ENCODE measurements around the gene PRPF6.
A peak's percentile ranks its signal among the peaks of the same experiment; 100 is the strongest.

PRPF6 gene

DNA sequence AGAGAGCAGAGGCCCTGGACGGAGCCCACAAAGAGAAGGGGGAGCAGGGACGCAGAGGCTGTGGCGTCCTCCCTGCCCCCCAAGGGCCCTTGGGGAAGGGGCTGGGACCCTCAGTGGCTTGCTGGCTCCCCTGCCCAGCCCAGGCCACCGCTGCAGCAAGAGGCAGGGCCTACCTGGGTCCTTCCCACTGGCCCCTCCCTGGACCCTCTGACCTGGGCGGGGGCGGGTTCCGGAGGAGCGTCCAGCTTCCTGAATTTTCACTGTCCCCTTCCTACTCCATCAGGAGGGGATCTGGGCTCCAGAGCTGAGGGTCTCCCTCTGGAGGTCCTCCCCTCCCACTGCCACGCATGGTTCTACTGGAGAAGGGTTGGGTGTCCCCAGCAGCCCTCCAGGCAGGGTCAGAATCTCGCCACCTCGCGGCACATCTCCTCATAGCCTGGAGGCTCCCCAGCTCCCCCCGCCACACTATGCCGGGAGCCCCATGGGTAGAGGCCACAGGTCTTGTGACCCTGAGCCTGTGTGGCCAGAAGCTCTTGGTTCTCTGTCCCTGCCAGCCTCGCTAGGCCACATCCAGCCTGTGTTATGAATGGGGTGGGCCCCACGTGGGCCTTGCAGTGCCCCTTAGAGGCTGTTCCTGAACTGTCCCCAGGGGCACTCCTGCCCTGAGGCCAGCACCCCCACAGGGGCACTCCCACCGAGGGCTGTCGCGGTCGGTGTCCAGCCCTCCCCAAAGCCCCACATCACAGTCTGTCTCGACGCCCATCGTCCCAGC, 69.5 kb downstream of the PRPF6 start:
- no peak for DNase-seq

GRCh38 chr20:64051033-64051452, 70.1 kb downstream of the PRPF6 start:
- DNase-seq, result no peak

DNA sequence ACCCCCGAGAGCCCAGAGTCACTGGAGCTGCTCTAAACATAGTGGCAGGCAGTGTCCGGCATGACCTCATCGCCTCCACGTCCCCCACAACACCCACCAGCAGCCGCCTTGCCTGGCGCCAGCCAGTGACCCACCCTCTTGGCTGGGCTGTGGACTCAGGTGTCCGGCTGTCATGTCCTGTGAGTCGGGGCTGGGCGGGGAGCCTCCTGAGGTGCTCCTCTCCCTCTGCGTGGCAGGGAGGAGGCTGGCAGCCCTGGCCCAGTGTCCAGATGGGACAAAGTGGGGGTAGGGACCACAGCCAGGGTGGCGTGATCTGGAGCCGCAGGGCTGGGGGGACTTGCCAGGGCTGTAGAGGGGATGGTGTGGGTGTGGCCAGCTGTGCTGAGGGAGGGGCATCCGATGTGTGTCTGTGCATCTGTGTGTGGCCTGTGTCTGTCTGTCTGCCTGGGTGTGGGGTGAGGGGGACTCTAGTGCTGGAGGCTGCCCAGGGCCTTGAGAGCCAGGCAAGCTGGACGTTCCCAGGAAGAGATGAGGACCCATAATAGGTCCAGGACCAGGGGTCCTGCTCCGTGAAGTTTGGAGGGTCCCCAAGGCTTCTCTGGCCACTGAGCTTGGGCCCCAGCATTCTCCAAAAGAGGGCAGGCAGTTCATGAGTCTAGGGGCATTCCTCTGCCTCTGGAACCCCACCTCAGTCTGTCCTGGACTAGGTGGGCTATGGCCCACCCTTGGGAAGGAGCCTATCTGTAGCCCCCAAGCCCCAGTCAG, 70.8 kb downstream of the PRPF6 start:
- DNase-seq, result no peak

- no peak for DNase-seq
Observed at GRCh38 chr20:64052326-64052722, 71.4 kb downstream of the PRPF6 start.

DNA sequence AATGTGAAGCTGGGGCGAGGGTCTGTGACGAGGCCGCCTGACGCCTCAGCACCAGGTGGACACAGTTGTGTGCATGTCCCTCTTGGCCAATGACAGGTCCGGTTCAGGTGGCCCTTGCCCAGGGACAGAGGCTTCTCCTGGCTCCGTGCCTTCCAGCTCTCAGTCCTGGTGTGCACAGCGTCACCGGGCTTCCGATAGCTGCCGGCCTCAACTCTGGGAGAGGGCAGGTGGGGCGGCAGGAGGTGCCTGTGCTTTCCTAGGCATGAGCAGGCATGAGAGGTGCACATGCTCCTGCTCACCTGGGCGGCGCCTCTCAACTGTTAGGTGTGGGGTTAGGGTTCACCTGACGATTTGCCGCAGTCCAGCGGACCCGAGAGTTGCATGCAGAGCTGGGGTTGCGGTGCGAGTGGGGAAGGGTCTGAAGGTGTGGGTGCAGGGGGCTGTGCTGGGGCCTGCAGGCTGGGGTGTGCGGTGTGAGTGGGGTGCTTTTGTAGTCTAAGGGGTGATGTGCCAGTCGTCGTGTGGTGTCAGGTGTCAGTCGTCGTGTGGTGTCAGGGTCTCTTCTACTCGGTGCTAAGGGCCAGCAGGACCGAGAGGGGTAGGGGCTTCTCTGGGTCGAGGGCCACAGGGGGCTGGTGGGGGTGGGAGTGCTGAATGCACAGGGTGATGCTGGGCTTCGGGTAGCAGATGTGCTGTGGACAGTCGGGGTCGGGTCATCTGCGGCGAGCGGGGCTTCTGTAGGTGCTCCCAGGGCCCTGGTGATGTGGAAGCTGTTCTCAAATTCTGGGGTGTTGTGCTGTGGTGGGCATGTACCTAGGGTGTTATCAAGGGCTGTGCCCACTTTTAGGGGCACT, 72.3 kb downstream of the PRPF6 start:
- no peak for DNase-seq

DNA sequence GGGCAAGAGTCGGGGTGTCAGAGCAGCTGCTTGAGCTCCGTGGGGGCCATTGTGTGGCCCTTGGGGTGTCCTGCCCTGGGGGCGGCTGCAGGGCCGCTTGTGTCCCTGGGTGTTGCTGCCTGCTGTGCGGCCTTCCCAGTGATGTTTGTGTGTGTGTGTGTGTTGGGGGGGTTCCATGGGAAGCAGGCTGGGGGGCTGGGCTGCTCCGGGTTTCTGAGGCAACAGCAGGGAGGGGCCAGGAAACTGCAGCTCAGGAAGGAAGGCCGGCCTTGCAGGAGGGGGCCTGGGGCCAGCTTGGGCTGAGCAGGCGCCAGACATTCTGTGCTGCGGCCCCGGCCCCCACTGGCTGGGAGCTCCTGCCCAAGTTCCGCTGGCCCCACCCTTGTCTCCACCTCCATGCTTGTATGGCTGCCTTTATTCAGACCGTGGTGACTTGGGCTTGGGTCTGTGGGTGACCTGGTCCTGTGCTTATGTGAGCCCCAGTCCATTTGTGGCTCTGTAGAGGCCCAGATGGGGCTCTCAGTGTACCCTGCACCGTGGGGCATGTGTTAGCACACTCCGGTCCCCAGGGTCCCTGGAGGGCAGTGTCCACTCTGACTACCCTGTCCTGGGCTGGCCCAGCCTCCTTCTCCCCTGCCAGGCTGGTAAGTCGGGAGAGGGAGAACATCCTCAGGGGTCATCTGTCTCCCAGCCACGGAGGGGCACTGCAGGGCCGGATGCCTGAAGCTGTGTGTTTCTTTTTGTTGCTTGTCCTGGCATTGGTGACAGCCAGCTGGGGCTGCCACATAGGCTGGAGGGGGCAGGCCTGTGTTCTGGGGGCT, 73.1 kb downstream of the PRPF6 start:
- no peak for DNase-seq

GRCh38 chr20:64055396-64055892, 74.5 kb downstream of the PRPF6 start:
- DNase-seq, result no peak

GRCh38 chr20:64055893-64056638, 75.1 kb downstream of the PRPF6 start:
- no peak for DNase-seq

GRCh38 chr20:64056639-64056888, 75.6 kb downstream of the PRPF6 start:
- no peak for DNase-seq

DNA sequence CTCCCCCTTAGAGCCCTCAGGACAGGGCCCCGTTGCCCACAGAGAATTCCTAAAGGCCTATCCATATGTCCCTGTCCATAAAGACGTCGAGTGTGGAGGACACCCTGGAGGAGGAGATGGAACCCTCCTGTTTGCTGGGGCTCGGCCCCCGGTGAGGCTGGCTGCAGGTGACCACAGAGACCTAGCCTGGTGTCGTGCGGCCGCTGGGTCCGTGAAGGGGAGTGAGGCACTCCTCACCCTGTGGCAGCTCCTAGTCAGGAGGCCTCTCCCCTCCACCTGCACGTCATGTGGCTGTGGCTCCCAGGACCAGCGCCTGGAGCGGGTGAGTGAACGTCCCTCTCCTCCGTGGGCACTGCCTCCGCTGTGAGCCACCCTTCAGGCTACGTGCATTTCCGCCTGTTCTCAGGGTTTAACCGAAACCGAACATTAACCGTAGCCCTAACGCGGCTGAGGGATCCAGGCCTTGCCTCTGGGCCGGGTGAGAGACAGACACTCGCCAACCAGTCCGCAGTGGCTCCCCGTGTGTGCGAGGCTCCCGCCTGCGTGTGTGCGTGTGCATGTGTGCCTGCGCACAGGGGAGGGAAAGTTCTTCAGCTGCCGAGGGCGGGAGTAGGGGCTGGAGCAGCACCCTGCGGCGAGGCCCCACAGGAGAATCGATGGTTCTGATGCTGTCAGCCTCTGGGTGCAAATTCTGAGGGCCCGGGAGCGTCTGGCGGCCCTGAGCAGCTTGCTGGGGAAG, 76.1 kb downstream of the PRPF6 start:
- DNase-seq, result no peak

- DNase-seq, result peak; percentile 32
Observed at GRCh38 chr20:64057628-64058498, 76.9 kb downstream of the PRPF6 start.

GRCh38 chr20:64058536-64058935, 77.6 kb downstream of the PRPF6 start:
- no peak for DNase-seq

DNA sequence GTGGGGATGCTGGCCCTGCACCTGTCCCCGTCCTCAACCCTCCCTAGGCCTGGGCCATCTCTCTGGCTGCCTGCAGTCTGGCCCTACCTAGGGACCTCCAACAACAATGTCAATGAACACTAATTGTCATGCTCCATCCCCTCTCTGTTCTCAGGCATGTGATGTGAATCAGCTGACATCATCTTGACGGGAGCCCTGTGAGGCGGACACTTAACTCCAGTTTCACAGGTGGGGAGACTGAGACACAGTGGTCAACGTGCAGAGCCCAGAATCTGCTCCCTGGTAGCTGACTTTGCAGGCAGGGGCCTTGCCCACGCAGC, 81.3 kb downstream of the PRPF6 start:
- no peak for DNase-seq

DNA sequence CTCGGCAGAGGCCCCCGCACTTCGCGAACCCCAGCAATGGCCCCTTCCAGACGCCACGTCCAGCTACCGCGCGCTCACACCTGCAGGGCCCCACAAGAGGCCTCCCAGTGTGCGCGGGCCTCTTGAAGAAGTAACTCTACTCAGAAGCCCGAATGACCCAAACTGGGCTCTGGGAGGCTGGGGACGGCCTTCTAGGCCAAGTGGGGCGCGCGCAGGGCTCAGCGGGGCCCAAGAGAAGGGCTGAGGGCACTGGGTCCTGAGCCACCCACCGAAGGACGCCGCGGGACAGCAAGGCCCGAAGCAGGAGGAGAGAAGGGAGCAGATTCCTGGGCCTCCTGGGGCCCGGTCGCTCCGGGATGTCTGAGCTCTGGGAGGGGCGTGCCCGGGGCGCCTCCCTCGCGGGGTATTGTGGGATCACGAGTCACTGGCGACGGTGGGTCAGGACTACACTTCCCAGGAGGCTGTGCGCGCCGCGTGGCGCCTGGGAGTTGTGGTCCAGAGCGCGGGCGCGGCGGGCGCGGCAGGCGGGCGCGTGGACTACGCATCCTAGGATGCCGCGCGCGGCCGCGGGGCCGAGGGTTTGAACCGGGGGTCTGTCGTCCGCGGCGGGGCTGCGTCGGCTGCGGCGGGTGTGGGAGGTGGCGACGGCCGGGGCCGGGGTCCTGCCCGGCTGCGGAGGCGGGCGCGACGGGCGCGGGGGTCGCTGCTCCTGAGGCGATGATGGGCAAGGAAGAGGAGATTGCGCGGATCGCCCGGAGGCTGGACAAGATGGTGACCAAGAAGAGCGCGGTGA, 81.9 kb downstream of the PRPF6 start, which contains the start of gene TCEA2:
TCEA2 (plus strand) TSS at position 603 of the 793 bp plus-strand sequence; CDS start at position 718, 115 bp downstream.
- DNase-seq, result peak; percentile 83

DNA sequence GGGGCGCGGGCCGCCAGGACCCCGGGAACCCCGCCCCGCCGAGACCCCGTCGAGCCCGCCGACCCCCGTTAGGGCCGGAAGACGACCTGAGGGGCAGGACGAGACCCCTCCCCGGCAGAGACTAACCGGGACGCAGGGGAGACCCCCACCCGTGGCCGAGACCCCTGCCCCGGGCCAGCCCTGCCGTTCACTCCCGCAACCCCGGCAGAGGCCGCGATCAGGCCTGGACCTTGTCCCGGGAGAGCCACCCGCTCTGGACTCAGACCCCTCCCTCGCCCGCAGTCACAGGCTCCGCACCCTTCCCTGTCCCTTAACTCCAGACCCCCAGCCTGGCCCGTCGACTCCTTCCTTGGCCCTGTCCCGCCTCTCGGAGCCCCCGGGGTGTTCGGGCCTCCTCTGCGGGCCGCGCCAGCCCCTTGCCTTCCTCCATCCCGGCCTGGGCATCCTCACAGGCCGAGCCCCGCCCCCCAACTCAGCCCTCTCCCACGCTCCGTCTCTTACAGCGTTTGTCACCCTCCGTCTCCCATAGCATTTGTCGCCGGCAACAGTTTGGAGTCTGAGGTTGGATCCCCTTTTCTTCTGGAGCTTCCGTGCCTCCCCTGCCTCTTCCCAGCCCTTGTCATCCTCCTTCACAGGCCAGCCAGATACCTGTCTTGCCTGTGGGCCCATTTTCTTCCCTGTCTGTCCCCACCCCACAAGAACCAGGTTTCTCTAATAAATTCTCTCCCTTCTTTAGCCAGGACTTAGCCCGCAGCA, 82.6 kb downstream of the PRPF6 start:
- DNase-seq, result no peak

DNA sequence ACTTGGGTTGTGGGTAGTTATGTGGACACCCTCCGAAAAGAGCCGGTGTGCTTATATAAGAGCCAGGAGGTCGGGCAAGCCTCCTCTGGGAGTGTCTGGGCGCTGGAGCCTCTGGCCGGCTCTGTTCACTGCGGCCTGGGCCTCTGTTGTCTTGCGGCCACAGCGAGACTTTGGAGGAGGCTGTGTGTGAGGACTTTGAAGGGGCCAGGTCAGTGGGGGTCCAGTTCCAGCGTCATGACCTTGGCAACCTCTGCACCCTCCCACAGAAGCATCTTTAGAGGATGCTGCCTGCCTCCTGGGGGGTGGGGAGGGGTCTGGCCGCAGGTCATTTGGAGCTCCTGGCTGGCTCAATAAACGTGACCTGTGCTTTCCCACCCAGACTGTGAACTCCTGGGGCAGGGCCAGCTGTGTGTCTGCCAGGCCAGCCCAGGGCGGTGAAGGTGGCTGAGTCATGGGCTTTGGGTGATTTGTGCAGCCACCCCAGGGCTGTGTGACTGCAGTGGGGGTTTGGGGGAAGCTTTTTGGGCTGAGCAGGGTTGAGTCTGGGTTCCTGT, 83.3 kb downstream of the PRPF6 start:
- DNase-seq, result no peak

GRCh38 chr20:64065062-64065973, 84.4 kb downstream of the PRPF6 start:
- no peak for DNase-seq

Data from NCI-H1694 treated with DMSO at 0.1 percent for 48 hours (cell line).